Neural progenitor cell (in vitro differentiated cells): ENCODE data around the gene KCNT1.

ENCODE experiments used
- CTCF ChIP-seq: fragments of 200-600 bp; sonication (generic); IDR thresholded peaks from 2 replicates; pipeline ENCODE4 v1.5.1; 2017; ENCODE audit warnings: antibody characterized with exemption, mild to moderate bottlenecking
- EZH2 ChIP-seq: fragments of 200-600 bp; sonication (generic); IDR thresholded peaks from 2 replicates; pipeline ENCODE4 v1.6.1; 2017; ENCODE audit warnings: antibody characterized with exemption, mild to moderate bottlenecking, moderate library complexity
- EZH2phosphoT487 ChIP-seq: fragments of 200-600 bp; sonication (generic); IDR thresholded peaks from 2 replicates; pipeline ENCODE4 v1.6.1; 2017; ENCODE audit warnings: antibody characterized with exemption

- TF ChIP-seq CTCF (no peak), EZH2 (no peak), EZH2phosphoT487 (no peak)
Observed at GRCh38 chr9:135820661-135821060, 118.7 kb downstream of the KCNT1 start.
